ENCODE measurements around the gene APBB3.

GRCh38 chr5:140605879-140606278, 41.5 kb upstream of the APBB3 start:
- TF ChIP-seq SUZ12 (IDR thresholded peaks at IDR 0.05; ENCODE audit: extremely low read depth, insufficient read depth, insufficient read length) (no peak), ZNF274 (IDR thresholded peaks at IDR 0.05; ENCODE audit: low read depth, low read length) (no peak)

All from NT2/D1 (cell line).